MM.1S (cell line): ENCODE results near the gene RCBTB1.
A peak's percentile ranks its signal among the peaks of the same experiment; 100 is the strongest.

ENCODE experiments used
- DNase-seq: peaks from one replicate; pipeline ENCODE4 v3.0.0-alpha.2; 2015
- H2AFZ ChIP-seq: fragments of 300-600 bp; sonication (generic); 2 replicates; pipeline ENCODE4 v1.6.0; 2016; ENCODE audit warnings: antibody characterized with exemption, low read length
- H3F3A ChIP-seq: fragments of 300-600 bp; sonication (generic); 2 replicates; pipeline ENCODE4 v1.6.1; 2016; ENCODE audit warnings: mild to moderate bottlenecking, antibody characterized with exemption, low read length, moderate library complexity, mixed read lengths; ENCODE audit not compliant: insufficient read depth
- H3K27ac ChIP-seq: fragments of 300-600 bp; sonication (generic); 2 replicates; pipeline ENCODE4 v1.5.1; 2016; ENCODE audit warnings: mild to moderate bottlenecking, low read length
- H3K27me3 ChIP-seq: fragments of 300-600 bp; sonication (generic); replicated peaks from 2 replicates; pipeline ENCODE4 v1.6.0; 2016; ENCODE audit warnings: low read length; ENCODE audit not compliant: insufficient read depth
- H3K36me3 ChIP-seq: fragments of 300-600 bp; sonication (generic); replicated peaks from 2 replicates; pipeline ENCODE4 v1.6.1; 2016; ENCODE audit warnings: mild to moderate bottlenecking, low read length, mixed read lengths; ENCODE audit not compliant: insufficient read depth
- H3K4me1 ChIP-seq: fragments of 300-600 bp; sonication (generic); 2 replicates; pipeline ENCODE4 v1.6.1; 2016; ENCODE audit warnings: low read length, mixed read lengths
- H3K4me2 ChIP-seq: fragments of 300-600 bp; sonication (generic); 2 replicates; pipeline ENCODE4 v1.6.0; 2016; ENCODE audit warnings: low read depth, low read length
- H3K4me3 ChIP-seq: fragments of 300-600 bp; sonication (generic); 2 replicates; pipeline ENCODE4 v1.5.1; 2016; ENCODE audit warnings: low read length, mixed read lengths
- H3K79me2 ChIP-seq: fragments of 300-600 bp; sonication (generic); 2 replicates; pipeline ENCODE4 v1.6.1; 2016; ENCODE audit warnings: mixed run types, low read length, mixed read lengths
- H3K9ac ChIP-seq: fragments of 300-600 bp; sonication (generic); 2 replicates; pipeline ENCODE4 v1.6.1; 2016; ENCODE audit warnings: low read length, mixed read lengths
- H3K9me2 ChIP-seq: fragments of 300-600 bp; sonication (generic); replicated peaks from 2 replicates; pipeline ENCODE4 v1.6.1; 2016; ENCODE audit warnings: mild to moderate bottlenecking, low read length, mixed read lengths; ENCODE audit not compliant: insufficient read depth
- H3K9me3 ChIP-seq: fragments of 300-600 bp; sonication (generic); replicated peaks from 2 replicates; pipeline ENCODE4 v1.6.1; 2016; ENCODE audit warnings: mild to moderate bottlenecking, low read length, mixed read lengths; ENCODE audit not compliant: insufficient read depth
- H4K20me1 ChIP-seq: fragments of 300-600 bp; sonication (generic); 2 replicates; pipeline ENCODE4 v1.6.1; 2016; ENCODE audit warnings: mild to moderate bottlenecking, low read length, moderate library complexity, mixed read lengths; ENCODE audit not compliant: insufficient read depth
- EZH2 ChIP-seq: fragments of 300-600 bp; sonication (generic); optimal IDR thresholded peaks from 2 replicates; pipeline ENCODE3; 2017; ENCODE audit warnings: low read depth, mild to moderate bottlenecking, antibody characterized with exemption, low read length, mixed read lengths
- EZH2phosphoT487 ChIP-seq: fragments of 300-600 bp; sonication (generic); IDR thresholded peaks from 2 replicates; pipeline ENCODE4 v1.6.1; 2018; ENCODE audit warnings: antibody characterized with exemption, low read length
- TF ChIP-seq, protein P1 (sequence below): fragments of 300-600 bp; sonication (generic); IDR thresholded peaks from 2 replicates; pipeline ENCODE4 v1.5.1; 2016; ENCODE audit warnings: antibody characterized with exemption, low read length, mixed read lengths

The RCBTB1 gene

DNA sequence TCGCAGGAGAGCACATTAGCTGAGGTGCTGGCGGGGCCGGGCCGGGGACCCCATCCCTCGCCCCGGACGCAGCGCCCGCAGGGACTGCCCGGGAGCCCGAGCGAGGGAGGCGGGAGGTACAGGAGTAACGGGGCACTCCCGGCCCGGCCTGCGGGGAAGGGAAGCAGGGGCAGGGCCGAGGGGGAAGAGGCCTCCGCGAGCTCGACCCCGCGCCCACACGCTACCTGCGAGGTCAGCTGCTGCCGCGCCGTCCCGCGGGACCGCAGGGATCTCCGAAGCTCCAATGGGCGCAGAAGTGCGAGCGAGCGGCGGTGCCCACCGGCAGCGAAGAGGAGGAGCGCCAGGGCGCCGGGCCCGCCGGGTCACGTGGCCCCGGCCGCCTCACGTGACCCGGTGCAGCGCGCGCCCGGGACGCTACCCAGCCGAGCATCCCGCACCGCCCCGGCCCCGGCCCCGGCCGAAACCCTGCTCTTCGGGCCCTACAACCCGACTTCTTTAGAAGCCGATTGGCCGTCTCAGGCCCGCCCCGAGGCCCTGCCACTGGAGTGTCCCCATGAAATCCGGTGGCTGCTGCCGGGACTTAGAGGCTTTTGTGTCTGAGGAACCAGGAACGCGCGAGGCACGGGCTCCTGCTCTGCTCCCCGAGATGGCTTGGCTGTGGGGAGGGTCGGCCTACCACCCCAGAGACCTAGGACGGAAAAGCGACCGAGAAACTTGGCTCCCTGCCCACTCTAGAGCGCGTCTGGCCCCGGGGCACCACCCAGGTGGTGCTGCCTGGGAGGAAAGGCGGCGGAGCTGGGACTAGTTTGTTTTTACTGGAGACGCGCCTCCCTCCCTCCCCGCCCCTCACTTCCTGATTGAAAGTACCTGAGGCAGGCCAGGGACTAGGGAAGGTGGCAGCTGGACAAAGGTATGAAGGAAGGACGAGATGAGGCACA, at the start of gene RCBTB1:
Gene RCBTB1, minus strand, starts transcription at position 339 of the 938 bp plus-strand sequence. CDS start 18,279 bp downstream, outside the sequence.
- Histone ChIP-seq H3K27ac (peak within 1 kb of the TSS; percentile 66; the same call in 1 of the 2 replicates), H3K27me3 (no peaks in the 10 kb centered on the region), H2AFZ (peak within 1 kb of the TSS; percentile 91), H3K4me1 (no peaks in the 10 kb centered on the region), H3K79me2 (peaks cover 7% of the 10 kb centered on the region), H4K20me1 (no peaks in the 10 kb centered on the region), H3K9me3 (no peaks in the 10 kb centered on the region), H3K9ac (peak within 1 kb of the TSS; percentile 67), H3F3A (no peaks in the 10 kb centered on the region), H3K4me3 (peak within 1 kb of the TSS; percentile 80), H3K4me2 (peak within 1 kb of the TSS; percentile 73), H3K9me2 (no peaks in the 10 kb centered on the region), H3K36me3 (no peaks in the 10 kb centered on the region)
- TF ChIP-seq, protein P1, sequence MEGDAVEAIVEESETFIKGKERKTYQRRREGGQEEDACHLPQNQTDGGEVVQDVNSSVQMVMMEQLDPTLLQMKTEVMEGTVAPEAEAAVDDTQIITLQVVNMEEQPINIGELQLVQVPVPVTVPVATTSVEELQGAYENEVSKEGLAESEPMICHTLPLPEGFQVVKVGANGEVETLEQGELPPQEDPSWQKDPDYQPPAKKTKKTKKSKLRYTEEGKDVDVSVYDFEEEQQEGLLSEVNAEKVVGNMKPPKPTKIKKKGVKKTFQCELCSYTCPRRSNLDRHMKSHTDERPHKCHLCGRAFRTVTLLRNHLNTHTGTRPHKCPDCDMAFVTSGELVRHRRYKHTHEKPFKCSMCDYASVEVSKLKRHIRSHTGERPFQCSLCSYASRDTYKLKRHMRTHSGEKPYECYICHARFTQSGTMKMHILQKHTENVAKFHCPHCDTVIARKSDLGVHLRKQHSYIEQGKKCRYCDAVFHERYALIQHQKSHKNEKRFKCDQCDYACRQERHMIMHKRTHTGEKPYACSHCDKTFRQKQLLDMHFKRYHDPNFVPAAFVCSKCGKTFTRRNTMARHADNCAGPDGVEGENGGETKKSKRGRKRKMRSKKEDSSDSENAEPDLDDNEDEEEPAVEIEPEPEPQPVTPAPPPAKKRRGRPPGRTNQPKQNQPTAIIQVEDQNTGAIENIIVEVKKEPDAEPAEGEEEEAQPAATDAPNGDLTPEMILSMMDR = no peak
- TF ChIP-seq EZH2 = no peak
- no peak for TF ChIP-seq EZH2phosphoT487
- peak; percentile 61 for DNase-seq

DNA sequence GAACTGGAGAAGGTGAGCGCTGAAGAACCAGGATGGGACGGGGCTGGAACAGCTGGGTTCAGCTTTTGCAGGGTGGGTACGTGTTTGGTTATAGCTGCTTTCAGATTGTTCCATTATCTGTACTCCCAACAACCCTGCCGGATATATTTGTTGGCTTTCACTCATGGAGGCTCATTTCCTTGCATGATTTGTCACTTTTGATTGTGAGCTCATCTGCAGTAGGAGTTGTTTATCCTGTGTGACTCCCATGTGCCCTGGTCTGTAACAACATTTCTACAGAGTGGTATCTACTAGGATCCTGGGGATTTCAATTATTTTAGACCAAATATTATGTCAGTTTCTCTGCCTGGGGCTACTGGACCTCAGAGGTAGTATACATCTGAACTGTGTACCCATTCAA, 48.4 kb upstream of the RCBTB1 start:
- TF ChIP-seq EZH2 (no peak), EZH2phosphoT487 (no peak)
- TF ChIP-seq, protein P1 = no peak

DNA sequence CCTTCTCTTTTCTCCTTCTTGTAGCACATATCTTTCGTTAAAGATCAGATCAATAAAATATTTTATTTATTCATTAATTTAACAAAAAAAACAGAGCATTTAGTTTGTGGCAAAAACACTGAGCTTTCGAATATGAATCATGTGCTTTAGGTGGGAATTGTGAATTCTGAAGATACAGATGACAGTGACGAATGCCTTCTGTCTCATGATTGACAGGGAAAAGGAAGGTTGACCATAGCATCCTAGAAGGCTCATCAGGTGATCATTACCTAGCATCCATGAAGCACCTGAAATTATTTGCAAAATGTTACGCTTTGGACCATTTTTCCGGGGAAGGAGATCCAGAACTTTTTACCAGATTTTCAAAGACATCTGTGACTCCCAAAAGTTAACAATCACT, 46.8 kb upstream of the RCBTB1 start:
- H3K4me3 ChIP-seq = no peak overlapping the region
- no peaks in the 10 kb centered on the region for H3K27me3 ChIP-seq
- H4K20me1 ChIP-seq = no peaks in the 10 kb centered on the region
- no peaks in the 10 kb centered on the region for H3K36me3 ChIP-seq
- DNase-seq = no peak
- no peak overlapping the region for H3K4me2 ChIP-seq
- H3F3A ChIP-seq = no peaks in the 10 kb centered on the region
- no peaks in the 10 kb centered on the region for H3K79me2 ChIP-seq
- H3K9me2 ChIP-seq = no peaks in the 10 kb centered on the region
- no peaks in the 10 kb centered on the region for H3K9me3 ChIP-seq
- H3K27ac ChIP-seq = no peak overlapping the region
- TF ChIP-seq EZH2 (no peak), EZH2phosphoT487 (no peak)
- TF ChIP-seq, protein P1 = no peak
- H3K4me1 ChIP-seq = no peaks in the 10 kb centered on the region
- no peak overlapping the region for H2AFZ ChIP-seq
- H3K9ac ChIP-seq = no peak overlapping the region

More for the DNA sequence above, 48.4 kb upstream of the RCBTB1 start:
- Histone ChIP-seq H3K9me2 (no peaks in the 10 kb centered on the region), H2AFZ (no peak overlapping the region), H3K9me3 (no peaks in the 10 kb centered on the region), H3F3A (no peaks in the 10 kb centered on the region), H3K36me3 (no peaks in the 10 kb centered on the region), H3K27me3 (no peaks in the 10 kb centered on the region), H3K79me2 (no peaks in the 10 kb centered on the region), H3K27ac (no peak overlapping the region), H3K9ac (no peak overlapping the region), H3K4me1 (no peaks in the 10 kb centered on the region), H3K4me3 (no peak overlapping the region), H3K4me2 (no peak overlapping the region), H4K20me1 (no peaks in the 10 kb centered on the region)
- DNase-seq = no peak
